GM12878 (cell line): ENCODE measurements around the gene FOXP1. TPM values are rescaled to one million over a fixed set of nuclear protein-coding genes. Genes with fewer than 3 reads are reported as not detected.
"Not testable (repeated sequence)": the region's sequence is repeated elsewhere in the genome, so short reads cannot be mapped to it uniquely, and the experiment has no call there.

Source experiments
- ATAC-seq: fragments of 200-7000 bp; cut with Tn5 transposase; 3 replicates; pipeline ENCODE4 v1.9.1; 2020; ENCODE audit warnings: mild to moderate bottlenecking, moderate library complexity
- BruUV-seq: library from RNA; stranded (reverse); fragments of 400-500 nt; replicated peaks from 2 replicates; lab custom pipeline; 2021; lab: Mats Ljungman, UMichigan
- CTCF ChIA-PET: fragments of 300-600 bp; sonication (Branson Sonifier 250); formaldehyde crosslinking; extraction: SDS; loops from one replicate; lab custom pipeline; 2021; ENCODE audit warnings: inconsistent platforms; lab: Yijun Ruan, JAX
- POLR2A ChIA-PET: fragments of 350-600 bp; formaldehyde crosslinking; extraction: SDS; loops from one replicate; lab custom pipeline; 2021; ENCODE audit warnings: inconsistent platforms; lab: Charles Lee
- RAD21 ChIA-PET: fragments of 300-600 bp; sonication (Branson Sonifier 250); formaldehyde crosslinking; loops from one replicate; lab custom pipeline; 2023; ENCODE audit warnings: antibody characterized with exemption; ENCODE audit not compliant: unreplicated experiment; lab: Charles Lee
- SMC1A ChIA-PET: fragments of 300-600 bp; sonication (Branson Sonifier 250); formaldehyde crosslinking; loops from one replicate; lab custom pipeline; 2023; ENCODE audit not compliant: unreplicated experiment, uncharacterized antibody; lab: Charles Lee
- DNase-seq: peaks from one replicate; pipeline ENCODE4 v3.0.0-alpha.2; 2011; ENCODE audit warnings: low read depth, low spot score
- FAIRE-seq: peaks from 3 replicates; lab custom pipeline; 2011; peaks lifted over from hg19 to GRCh38; lab: Jason Lieb, UNC
- H2AFZ ChIP-seq: 2 replicates; pipeline ENCODE4 v1.6.0; 2011; ENCODE audit warnings: low read depth, low read length, control low read depth; ENCODE audit not compliant: control insufficient read depth
- H3K27ac ChIP-seq: 2 replicates; pipeline ENCODE4 v1.5.1; 2011; ENCODE audit warnings: control low read depth; ENCODE audit not compliant: control insufficient read depth, insufficient read depth
- H3K27me3 ChIP-seq, 2 experiments: replicated peaks in 1 of 2; 2 replicates each; pipeline versions ENCODE4 v1.6.0 to v1.6.1; 2011; ENCODE audit warnings: low read length in 1 of 2; ENCODE audit not compliant: control insufficient read depth in 2 of 2, insufficient read depth in 2 of 2
- H3K36me3 ChIP-seq, 2 experiments: 2 replicates each; pipeline ENCODE4 v1.5.1; 2011; ENCODE audit warnings: low read length in 1 of 2; ENCODE audit not compliant: control insufficient read depth in 2 of 2, insufficient read depth in 2 of 2
- H3K4me1 ChIP-seq: 2 replicates; pipeline ENCODE4 v1.6.1; 2011; ENCODE audit warnings: mild to moderate bottlenecking, low read length, moderate library complexity, mixed read lengths; ENCODE audit not compliant: control insufficient read depth, insufficient read depth
- H3K4me2 ChIP-seq: 2 replicates; pipeline ENCODE4 v1.6.0; 2011; ENCODE audit warnings: control low read depth; ENCODE audit not compliant: control insufficient read depth, insufficient read depth
- H3K4me3 ChIP-seq: fragments of 200-600 bp; sonication (generic); 2 replicates; pipeline ENCODE4 v1.5.1; 2016
- H3K79me2 ChIP-seq: 2 replicates; pipeline ENCODE4 v1.6.0; 2011; ENCODE audit warnings: low read length; ENCODE audit not compliant: control insufficient read depth, insufficient read depth
- H3K9ac ChIP-seq: 2 replicates; pipeline ENCODE4 v1.8.0; 2011; ENCODE audit warnings: low read length, control low read depth, mixed read lengths; ENCODE audit not compliant: control insufficient read depth, insufficient read depth
- H3K9me3 ChIP-seq: replicated peaks from 3 replicates; pipeline ENCODE4 v1.5.1; 2011; ENCODE audit warnings: mild to moderate bottlenecking, low read length; ENCODE audit not compliant: control insufficient read depth, insufficient read depth
- H4K20me1 ChIP-seq: 2 replicates; pipeline ENCODE4 v1.6.0; 2011; ENCODE audit not compliant: control insufficient read depth, insufficient read depth
- CHD4 ChIP-seq: fragments of 200-600 bp; sonication (generic); IDR thresholded peaks from 2 replicates; pipeline ENCODE4 v1.6.1; 2016; ENCODE audit warnings: mild to moderate bottlenecking
- HDAC6 ChIP-seq: fragments of 200-600 bp; sonication (generic); IDR thresholded peaks from one replicate; pipeline ENCODE4 v1.8.0; 2017; ENCODE audit warnings: antibody characterized with exemption; ENCODE audit not compliant: unreplicated experiment
- PBX3 ChIP-seq: IDR thresholded peaks from 2 replicates; pipeline ENCODE4 v1.6.1; 2011; ENCODE audit warnings: mild to moderate bottlenecking, low read depth, low read length, moderate library complexity; ENCODE audit not compliant: insufficient replicate concordance
- RFX5 ChIP-seq: IDR thresholded peaks from 2 replicates; pipeline ENCODE4 v1.6.1; 2011; ENCODE audit warnings: low read depth, low read length, improper control_type of control experiment
- WGBS: methylation state at CpG from one replicate; pipeline ENCODE4 v1.1.6; 2016; ENCODE audit warnings: low lambda C conversion rate; ENCODE audit not compliant: insufficient replicate concordance, insufficient coverage; ENCODE audit errors: missing lambda C conversion rate; 5-methylcytosine and 5-hydroxymethylcytosine counted together
- in situ Hi-C: fragments of 300-500 bp; cut with MboI; formaldehyde crosslinking; loops from 9 replicates; pipeline ENCODE4 v1.14.3; 2018; ENCODE audit warnings: mixed read lengths
- intact Hi-C: fragments of 100-400 bp; cut with micrococcal nuclease; formaldehyde crosslinking; loops from one replicate; pipeline ENCODE4 v1.14.2; 2022; ENCODE audit not compliant: unreplicated experiment
- polyA plus RNA-seq, 11 experiments: library from polyadenylated mRNA; depleted of rRNA in 4 of 11; unstranded in 6 of 11; stranded (reverse) in 5 of 11; fragments of >200 nt; fragmentation: Nextera tagmentation in 4 of 11; fragmentation: Illumina TruSeq in 1 of 11; extraction: Ambion mirVana in 4 of 11; extraction: Trizol in 1 of 11; gene quantifications; 1 replicate in 1 of 11; 2 replicates in 10 of 11; pipeline versions ENCODE4 v1.2.1 to v1.2.3, GENCODE V29; 2011 to 2016; ENCODE audit warnings: inconsistent platforms in 2 of 11, missing spikeins in 2 of 11, low read depth in 1 of 11
- total RNA-seq, 4 experiments: library from RNA; depleted of rRNA in 3 of 4; stranded (reverse); fragments of >200 nt in 3 of 4; fragmentation: Illumina TruSeq in 1 of 4; extraction: Trizol in 1 of 4; gene quantifications; 2 replicates each; pipeline versions ENCODE4 v1.2.1 to v1.2.3, GENCODE V29; 2013 to 2021

Gene FOXP1
- total and polyA plus RNA-seq, 10 of the 15 experiments (the other 5 are each of a cell fraction or from before 2014, with no cell fraction given), result 0.05 to 1.6 (median 0.20) TPM; not detected in 1

- Histone ChIP-seq H2AFZ (no peak overlapping the region), H3K27ac (no peak overlapping the region), H3K9ac (no peak overlapping the region), H4K20me1 (no peaks in the 10 kb centered on the region), H3K9me3 (no peaks in the 10 kb centered on the region), H3K36me3 (no peaks in the 10 kb centered on the region), H3K4me1 (no peaks in the 10 kb centered on the region; the same call in 1 of the 2 replicates), H3K27me3 (peaks cover 0 to 1% of the 10 kb centered on the region in 2 experiments; a peak in 2 of 4 replicates), H3K79me2 (no peaks in the 10 kb centered on the region), H3K4me2 (no peak overlapping the region), H3K4me3 (no peak overlapping the region)
- intact Hi-C loops (no loop called here), in situ Hi-C loops (no loop called here)
- DNase-seq, result no peak
- SMC1A ChIA-PET, result no interaction called here
- POLR2A ChIA-PET, result no interaction called here
- no peak for TF ChIP-seq HDAC6
- no peak for TF ChIP-seq CHD4
- TF ChIP-seq PBX3, result no peak
- no peak for TF ChIP-seq RFX5
- RAD21 ChIA-PET, result no interaction called here
- BruUV-seq, result no TSS peak
- FAIRE-seq, result no peak
- ATAC-seq, result no peak
- 51% methylated on average over 10 of the region's 10 CpGs for WGBS
- CTCF ChIA-PET, result interaction anchor here (2.2 kb wide), 1 partner anchor 10 kb away, joined by 8 read pairs; no protein-coding TSS in a partner anchor
Observed at GRCh38 chr3:71016178-71016845, 567.2 kb downstream of the FOXP1 start.

DNA sequence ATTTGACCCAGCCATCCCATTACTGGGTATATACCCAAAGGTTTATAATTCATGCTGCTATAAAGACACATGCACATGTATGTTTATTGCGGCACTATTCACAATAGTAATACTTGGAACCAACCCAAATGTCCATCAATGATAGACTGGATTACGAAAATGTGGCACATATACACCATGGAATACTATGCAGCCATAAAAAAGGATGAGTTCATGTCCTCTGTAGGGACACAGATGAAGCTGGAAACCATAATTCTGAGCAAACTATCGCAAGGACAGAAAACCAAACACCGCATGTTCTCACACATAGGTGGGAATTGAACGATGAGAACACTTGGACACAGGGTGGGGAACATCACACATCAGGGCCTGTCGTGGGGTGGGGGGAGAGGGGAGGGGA is 568.9 kb downstream of the FOXP1 start:
- in situ Hi-C loops, RAD21 ChIA-PET, BruUV-seq, H3K4me3 ChIP-seq, FAIRE-seq, H3K79me2 ChIP-seq, H3K4me2 ChIP-seq, H3K36me3 ChIP-seq, H3K9me3 ChIP-seq, H3K9ac ChIP-seq, CTCF ChIA-PET, DNase-seq, H3K4me1 ChIP-seq, ATAC-seq, H4K20me1 ChIP-seq, H2AFZ ChIP-seq, SMC1A ChIA-PET, H3K27me3 ChIP-seq, POLR2A ChIA-PET, H3K27ac ChIP-seq: not testable (repeated sequence)
- intact Hi-C loops, result loop anchor here (5.0 kb wide), 2 partner anchors 213 to 378 kb away; no protein-coding TSS in a partner anchor
- 61% methylated on average over 5 of the region's 6 CpGs for WGBS
